ENCODE results near the gene LRP2BP.
"Not testable (repeated sequence)": the region's sequence is repeated elsewhere in the genome, so short reads cannot be mapped to it uniquely, and the experiment has no call there.

Gene LRP2BP

DNA sequence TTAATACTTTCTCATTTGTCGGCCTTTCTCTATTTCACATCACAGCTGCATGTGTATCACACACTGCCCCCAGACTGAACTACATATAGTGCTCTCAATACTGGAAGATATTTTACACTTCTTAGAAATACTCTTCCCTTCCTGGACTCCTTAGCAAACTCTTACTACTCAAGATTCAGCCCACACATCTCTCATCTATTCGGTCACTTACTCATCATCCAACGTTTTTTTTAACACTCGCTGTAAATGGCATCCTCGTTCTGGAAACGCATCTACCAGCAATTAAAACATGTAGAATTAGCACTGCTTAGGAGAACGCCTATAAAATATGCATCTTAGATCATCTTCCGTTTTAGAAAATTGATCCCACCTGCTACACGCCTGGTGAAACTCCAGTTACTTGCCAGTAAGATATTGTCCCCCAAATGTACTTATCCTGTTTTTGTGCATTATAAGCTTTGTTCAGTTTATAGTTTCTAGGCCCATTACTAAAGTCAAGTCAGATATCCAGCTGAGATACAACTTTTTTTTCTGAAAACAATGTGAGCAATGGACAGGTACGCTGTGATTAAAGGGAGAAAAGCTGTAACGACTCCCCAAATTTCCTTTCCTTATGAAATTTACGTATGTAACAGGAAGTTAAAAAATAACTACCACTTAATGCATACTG lies 1.0 kb downstream of the LRP2BP start:
- no peak for DNase-seq

DNA sequence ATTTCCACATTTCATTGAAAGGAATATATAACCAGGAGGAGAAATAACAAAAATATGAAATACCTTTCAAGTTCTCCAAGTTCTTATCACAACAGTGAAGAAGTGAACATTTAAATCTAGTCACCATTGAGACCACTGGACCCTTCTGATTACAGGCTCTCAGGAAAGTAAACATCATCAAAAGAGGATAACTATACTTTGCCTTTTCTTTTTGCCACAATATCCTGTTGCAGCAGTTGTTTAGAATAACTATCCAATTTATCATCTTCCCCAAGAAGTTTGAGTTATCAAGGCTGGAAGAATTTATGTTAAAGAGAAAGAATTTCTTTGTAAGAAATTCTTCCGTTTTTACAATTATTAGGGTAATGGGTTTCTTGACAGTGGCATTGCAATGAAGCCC lies 3.6 kb downstream of the LRP2BP start:
- DNase-seq, result no peak

DNA sequence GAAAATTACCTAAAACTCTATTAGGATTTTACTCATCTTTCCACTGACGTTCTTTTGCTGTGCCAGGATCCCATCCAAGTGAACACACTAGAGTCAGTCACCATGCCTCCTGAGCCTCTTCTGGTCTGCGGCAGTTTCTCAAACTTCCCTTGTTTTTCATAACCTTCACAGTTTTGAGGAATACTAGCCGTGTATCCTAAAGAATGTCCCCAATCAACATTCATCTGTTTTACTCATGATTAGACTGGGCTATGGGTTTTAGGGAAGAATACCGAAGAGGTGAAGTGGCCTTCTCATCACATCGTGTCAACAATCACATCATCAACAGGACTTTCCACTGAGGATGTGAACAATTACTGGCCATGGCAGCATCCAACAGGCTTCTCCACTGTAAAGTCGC lies 4.8 kb downstream of the LRP2BP start:
- DNase-seq, result no peak

DNA sequence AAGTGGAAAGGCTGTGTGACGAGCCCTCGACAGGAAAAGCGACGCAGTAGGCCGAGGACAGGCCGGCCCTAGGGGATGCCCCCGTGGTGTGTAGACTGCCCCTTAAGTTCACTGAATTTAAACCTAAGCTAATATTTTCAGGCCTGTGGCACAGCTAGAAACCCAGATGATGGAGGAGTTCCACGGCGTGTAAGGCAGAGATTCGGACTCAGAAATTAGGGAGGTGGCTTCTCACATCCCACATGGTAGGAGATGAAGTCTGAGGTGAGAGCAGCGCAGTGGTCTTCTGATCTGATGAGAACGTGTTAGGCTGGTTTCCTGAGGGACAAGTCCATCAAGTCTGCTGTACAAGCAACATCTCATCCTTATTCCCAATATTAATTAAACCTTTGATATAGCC lies 7.8 kb downstream of the LRP2BP start:
- no peak for DNase-seq

DNA sequence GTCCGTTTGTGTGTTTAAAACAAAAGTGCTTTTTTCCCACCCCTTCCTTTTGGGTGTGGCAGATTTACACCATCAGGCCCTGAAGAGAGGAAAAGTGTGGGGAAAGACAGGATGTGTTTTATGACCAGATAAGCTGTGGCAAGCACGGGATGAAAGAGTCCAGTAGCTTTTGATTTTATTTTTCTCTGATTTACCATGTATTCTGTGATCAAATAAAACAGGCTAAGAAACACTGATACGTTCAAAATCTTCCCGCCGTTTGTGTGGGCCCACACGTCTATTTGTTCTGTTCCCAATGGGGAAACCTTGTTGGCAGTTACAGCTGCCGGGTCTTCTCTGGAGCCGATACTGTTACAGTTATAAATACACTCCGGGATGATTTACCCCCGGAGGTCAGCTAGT lies 10.8 kb downstream of the LRP2BP start:
- no peak for DNase-seq

DNA sequence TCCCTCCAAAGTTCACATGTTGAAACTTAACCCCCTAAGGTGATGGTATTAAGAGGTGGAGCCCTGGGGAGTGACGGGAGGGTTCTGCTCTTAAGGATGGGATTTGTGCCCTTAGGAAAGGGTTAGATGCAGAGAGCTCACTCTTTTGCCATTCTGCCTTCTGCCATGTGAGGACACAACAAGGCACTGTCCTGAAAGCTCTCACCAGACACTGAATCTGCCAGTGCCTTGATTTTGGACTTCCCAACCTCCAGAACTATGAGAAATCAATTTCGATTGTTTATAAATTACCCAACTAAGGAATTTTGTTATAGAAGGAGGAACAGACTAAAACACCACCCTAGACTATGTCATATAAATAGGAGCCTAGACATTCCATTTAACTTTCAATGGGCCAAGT lies 11.7 kb downstream of the LRP2BP start:
- DNase-seq, result no peak

DNA sequence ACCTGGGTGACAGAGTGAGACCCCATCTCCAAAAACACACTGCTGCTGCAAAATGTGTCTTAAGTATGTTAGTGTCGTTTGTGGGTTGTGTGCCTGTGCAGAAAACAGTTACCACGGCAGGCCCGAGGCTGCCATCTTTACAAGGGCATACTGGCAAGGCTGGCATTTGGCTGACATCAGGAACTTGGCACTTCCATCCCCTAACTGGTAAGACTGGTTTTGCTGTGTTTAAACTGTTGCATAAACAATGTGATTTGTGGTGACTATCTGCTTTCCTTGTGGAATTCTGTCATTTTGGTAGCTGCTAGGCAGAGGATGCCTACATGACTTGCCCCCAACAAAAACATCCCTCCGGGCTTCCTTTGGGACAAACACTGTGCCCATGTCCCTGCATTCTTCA lies 12.3 kb downstream of the LRP2BP start:
- DNase-seq, result no peak

DNA sequence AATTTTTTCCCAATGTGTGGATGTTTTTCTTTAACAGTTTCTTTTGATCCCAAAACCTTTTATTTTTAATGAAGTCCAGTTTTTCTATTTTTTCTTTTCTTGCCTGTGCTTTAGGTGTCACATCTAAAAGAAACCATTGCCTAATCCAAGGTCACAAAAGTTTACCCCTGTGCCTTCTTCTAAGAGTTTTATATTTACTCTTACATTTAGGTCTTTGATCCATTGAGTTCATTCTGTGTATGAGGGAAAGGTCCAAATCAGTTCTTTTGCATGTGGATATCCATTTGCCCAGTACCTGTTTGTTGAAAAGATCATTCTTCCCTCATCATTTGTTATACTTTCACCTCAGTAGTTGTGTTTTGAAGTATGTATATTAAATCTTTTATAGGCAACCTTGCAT lies 13.0 kb downstream of the LRP2BP start:
- DNase-seq, result no peak

DNA sequence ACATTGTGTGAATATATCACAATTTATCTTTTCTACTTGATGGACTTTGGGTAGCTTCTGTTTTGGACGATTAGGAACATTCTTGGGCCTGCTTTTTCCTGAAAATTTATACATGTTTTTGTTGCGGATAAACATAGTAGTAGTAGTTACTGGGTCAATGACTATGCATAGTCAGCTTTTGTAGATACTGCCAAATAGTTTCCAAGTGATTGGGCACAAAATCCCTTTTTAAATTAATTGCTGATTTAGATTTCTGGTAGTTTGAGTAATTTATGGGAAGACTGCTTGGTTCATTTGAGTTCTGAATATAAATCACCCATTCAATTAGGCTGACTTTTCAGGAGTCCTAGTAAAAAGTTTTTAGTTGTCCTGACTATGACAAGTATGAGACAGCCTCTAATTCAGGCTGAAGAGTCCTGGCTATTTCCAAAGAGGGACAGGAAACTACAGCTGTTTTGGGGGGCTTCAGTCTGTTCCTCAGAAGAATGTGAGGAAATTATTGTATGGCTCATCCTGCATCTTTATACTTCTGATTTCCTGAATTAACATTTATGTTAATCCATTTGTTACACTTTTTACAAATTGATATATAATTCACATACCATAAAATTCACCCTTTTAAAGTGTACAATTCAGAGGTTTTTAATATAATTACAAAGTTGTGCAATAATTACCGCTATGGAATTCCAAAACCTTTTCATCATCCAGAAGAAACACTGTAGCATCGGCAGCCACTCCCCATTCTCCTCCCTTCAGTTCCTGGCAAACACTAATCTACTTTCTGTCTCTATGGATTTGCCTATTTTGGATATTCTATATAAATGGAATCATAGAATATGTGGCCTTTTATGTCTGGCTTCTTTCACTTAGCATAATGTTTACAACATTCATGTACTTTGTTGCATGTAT lies 14.2 kb downstream of the LRP2BP start:
- DNase-seq, result no peak

DNA sequence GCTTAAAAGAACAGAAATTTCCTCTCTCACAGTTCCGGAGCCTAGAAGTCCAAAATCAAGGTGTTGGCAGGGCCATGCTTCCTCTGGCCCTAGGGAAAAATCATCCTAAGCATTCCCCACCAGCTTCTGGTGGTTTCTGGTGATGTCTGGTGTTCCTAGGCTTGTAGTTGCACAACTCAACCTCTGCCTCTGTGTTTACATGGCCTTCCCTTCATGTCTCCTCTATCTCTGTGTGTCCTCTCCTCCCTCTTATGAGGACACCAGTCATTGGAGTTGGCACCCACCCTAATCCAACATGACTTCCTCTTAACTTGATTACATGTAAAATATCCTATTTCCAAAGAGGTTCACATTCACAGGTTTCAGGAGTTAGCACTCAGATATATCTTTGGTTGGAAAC lies 15.4 kb downstream of the LRP2BP start:
- DNase-seq, result no peak

DNA sequence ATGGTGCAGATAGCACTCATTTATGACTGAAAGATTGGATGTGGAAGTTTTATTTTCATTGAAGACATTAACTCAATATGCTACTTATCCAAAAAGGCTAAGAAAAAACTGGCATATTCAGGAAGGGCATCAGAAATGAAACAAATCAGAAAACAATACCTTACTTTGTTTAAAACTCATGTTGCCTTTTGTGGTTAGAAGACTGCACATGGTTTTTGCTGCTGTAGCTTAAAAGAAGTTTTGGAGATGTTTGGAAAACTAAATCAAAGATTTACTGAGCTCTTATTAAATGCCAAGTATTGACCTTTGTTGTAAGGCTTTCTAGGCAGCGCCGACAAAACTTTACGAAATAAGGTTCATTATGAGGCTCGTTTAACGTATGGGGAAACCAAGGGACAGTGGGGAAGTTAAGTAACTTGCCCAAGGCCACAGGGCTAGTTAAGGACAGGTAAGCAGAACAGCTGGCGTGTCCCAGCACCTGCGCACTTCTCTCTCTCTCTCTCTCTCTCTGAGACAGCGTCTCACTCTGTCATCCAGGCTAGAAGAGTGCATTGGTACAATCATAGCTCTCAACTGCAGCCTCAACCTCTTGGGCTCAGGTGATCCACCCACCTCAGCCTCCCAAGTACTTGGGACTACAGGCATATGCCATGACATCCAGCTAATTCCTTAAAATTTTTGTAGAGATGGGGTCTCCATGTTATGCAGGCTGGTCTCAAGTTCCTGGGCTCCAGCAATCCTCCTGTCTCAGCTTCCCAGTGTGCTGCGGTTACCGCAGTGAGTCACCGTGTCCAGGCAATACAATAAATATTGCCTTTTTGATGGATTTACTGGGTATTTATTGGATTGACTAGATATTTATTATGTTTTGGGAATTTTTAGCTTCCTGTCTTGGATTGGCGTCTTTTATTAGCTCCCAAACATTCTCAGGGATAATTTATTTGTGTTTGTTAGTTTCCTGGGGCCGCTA lies 16.1 kb downstream of the LRP2BP start:
- DNase-seq, result no peak

DNA sequence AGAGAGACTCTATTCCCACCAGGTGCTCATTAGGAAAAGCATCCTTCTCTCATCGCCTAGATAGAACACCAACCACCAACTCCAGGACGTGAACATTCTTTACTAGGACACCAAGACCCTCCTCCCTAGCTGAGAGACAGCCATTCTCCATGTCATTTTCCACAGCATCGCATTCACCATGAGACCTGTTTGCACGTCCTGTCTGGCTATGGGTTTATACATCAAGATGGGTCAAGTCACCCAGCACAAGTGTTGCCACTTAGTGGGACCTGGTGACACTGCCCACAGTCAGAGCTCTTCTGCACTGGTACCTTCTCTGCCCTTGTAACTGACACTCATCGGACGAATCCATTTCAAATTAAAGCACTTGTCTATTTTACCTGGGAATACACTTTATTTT lies 17.5 kb downstream of the LRP2BP start:
- DNase-seq, result no peak

DNA sequence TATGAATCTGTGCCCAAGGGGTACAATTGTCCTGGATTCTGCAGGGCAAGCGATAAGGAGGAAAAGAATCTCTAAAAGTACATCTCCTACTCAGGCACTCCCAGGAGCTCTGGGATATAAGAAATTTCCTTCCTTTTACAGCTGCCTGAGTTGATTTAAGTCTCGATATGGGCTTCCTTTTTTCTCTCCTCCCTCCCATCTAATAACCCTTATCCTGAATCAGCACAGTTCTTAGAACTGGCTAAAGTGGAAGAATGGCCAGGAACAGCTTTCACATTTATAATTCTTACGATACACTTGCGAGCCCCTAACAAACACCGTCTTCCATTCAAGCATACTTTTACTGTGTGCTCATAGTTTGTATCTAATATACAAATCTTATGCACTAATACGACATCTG lies 21.2 kb downstream of the LRP2BP start:
- DNase-seq, result no peak

DNA sequence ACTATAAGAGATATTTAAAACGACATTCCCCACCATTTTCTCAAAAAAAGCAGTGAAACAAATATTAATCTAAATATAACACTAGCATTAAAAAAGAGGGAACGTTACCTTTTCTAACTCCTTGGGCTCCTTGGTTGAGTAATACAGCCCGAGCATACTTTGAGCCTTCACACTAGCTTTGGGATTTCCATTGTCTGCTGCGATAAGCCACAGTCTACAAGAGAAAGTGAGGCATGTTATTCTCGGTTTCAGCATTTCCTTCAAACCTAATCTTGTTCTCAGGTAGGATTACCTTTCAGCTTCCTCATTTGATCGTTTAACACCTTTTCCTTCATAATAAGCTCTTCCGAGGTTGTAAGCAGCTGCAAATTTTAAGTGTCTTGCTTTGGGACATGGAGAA lies 21.7 kb downstream of the LRP2BP start:
- DNase-seq, result no peak

DNA sequence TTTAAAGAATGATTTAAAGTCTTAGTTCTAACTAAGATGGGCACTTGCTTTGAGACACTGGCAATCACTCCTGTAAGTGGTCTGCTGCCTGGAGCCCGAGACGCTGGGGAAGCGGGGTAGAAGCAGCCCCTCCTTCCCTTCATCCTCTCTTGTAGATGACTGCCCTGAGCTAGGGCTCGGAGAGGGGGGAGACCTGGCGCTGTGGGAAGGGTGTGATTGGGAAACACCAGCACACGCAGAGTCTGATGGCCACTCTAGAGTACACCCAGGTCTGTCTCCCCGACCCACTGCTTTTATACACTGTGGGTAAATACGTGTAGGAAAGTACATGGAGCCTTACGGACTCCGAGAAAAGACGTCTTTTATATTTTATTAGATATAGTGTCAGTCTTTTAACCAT lies 24.0 kb downstream of the LRP2BP start:
- no peak for DNase-seq

DNA sequence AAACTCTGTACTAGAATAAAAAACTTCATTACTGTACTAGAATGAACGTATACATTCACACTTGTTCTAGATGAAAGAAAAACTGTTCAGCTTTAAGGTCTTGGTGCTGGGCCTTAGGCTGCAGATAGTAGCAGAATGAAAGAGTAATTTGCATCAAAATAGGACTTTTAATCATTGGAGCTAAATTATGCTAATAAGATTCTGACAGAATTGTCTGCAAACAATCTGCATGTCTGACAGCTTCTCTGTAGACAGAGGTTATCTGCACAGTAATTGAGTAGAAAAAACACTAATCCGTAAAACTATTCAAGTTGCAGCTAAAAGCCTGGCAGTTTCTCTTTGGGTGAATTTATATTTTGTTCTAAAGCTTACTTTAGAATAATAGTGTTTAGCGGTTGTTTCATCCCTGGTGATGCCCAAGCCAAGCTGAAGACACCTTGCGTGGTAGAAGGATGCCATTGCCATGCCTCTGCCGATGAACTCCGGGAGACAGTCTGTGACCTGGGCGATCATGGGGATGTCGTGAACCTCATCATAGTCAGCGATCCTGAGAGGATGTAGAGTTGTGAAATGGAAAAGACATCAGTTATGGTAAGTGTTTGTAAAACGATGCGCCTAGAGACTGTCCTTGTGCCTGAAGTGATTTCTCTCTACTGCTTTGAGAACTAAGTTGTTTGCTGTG lies 25.3 kb downstream of the LRP2BP start:
- DNase-seq, result no peak

DNA sequence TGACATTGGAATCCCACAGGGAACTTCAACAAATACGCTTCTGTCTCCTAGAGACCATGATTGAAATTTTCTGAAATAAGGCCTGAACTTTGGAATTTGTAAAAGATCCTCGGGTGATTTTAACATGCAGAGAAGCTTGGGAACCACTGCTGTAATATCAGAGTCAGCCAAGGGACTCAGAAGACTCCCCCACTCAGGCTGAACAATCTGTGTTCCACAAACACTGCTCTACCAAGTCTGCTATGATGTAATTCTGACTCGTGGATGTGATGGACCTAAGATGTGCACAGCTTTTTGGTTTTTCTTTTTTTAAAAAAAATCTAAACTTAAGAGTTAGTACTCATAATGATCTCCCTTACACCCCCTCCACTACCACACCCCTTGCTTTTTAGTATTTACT lies 26.0 kb downstream of the LRP2BP start:
- no peak for DNase-seq

DNA sequence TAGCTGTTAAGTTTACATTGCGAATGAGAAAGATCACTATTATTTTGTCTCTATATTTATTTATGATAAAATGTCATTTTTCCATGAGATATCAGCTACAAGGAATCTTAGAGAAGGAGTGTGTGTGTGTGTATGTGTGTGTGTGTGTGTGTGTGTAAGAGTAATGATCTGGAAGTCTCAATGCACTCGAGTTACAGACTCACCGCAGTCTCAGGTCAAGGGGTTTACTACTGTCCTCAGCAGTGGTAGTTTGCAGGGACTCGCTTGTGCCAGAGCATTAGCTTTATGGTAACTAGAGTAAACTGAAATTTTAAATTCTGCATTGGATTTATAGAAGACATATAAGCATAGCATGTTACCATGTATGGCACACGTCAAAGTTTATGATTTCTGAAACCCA lies 30.8 kb downstream of the LRP2BP start:
- no peak for DNase-seq

DNA sequence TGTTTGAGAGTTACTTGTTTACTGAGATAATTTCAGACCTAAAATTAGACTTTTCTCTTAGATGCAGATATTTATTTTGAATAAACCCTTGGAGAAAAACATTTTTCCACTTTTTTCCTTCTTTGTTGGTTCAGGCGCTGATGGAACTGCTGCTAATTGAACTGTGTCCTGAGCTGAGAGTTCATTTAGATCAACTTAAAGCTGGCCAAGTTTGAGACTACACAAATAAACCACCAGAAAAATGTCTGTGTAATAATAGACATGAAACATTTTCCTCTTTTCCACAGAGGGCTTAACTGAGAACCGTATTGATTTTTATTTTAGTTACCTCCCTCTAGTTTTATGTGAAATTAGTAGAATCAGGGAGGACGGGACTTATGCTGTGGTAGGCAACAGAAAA lies 32.5 kb downstream of the LRP2BP start:
- no peak for DNase-seq

DNA sequence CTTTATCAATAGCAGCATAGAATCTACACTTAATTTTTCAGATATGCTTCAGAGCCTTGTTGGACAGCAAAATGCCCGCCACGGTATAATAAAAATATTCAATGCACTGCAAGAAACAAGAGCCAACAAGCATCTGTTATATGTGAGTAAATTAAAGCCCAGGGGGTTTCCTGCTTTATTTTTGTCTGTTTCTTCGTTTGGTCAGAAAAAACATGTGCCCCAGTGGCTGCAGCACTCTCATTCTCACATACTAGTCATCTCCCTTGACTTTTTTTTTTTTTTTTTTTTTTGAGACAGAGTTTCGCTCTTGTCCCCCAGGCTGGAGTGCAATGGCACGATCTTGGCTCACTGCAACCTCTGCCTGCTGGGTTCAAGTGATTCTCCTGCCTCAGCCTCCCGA lies 33.2 kb downstream of the LRP2BP start:
- DNase-seq, result not testable (repeated sequence)

DNA sequence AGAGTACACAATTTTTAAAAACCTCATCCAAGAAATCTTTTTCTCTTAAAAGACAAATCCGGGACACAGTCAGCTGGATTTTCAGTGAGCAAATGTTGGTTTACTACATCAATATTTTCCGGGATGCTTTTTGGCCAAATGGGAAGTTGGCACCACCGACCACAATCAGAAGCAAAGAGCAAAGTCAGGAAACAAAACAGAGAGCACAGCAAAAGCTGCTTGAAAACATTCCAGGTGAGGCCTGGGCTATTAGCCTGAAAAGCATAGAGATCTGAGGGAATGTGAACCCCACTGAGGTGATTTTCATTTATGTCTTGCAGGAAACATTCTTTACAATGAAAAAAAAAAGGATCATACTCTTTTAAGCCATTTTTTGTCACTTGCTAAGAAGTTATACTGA lies 33.9 kb downstream of the LRP2BP start:
- no peak for DNase-seq

DNA sequence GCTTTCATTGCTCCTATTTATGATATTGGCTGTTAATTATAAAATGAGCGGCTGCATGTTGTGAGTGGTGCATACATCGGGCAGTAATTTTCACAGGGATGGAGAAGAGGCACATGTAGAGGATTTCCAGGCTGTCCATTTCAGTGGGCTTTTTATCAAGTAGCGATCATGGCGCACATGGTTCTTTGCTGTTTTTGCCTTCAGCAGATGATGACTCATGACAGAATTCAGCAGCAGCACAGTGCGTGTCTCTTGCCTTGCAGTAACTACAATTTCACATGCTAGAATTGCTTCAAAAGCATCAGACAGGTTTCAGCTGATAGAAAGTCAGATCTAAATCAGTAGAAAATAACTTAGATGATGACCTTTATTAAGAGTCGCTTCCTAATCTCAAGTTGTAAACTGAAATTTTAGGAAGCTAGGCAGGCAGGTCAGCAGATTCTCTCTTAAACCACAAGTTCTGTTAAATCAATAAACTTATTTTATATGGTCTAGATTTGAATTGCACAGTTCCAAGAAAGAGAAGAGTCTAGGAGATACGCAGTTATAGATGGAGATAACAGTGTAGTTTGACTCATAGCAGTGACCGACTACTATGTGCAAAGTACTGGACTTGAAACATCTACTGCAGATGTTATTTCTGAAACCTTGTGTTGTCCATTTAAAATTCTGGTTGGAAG lies 35.8 kb downstream of the LRP2BP start:
- no peak for DNase-seq
